HEK293 (cell line): ENCODE measurements around the gene LCORL.

Experiments
- CTCF ChIA-PET: fragments of 350-600 bp; formaldehyde crosslinking; extraction: SDS; loops from one replicate; lab custom pipeline; 2021; ENCODE audit warnings: antibody characterized with exemption; lab: Yijun Ruan, JAX
- POLR2A ChIA-PET: fragments of 300-600 bp; formaldehyde crosslinking; extraction: SDS; loops from one replicate; lab custom pipeline; 2020; ENCODE audit warnings: antibody characterized with exemption, inconsistent platforms; lab: Yijun Ruan, JAX
- H3K27ac ChIP-seq: fragments of 200-500 bp; sonication (Bioruptor generic); 2 replicates; pipeline ENCODE4 v1.5.1; 2014; ENCODE audit warnings: low read depth, low read length, control low read depth, inconsistent platforms; ENCODE audit errors: extremely low read depth
- H3K36me3 ChIP-seq, 2 experiments: fragments of 200-500 bp in 1 of 2; sonication (Bioruptor generic) in 1 of 2; 1 replicate in 1 of 2; 2 replicates in 1 of 2; pipeline ENCODE4 v1.5.1; 2014 to 2017; ENCODE audit warnings: inconsistent platforms in 2 of 2, low read length in 2 of 2; ENCODE audit not compliant: control insufficient read depth in 2 of 2, insufficient read depth in 1 of 2
- H3K4me1 ChIP-seq: fragments of 200-500 bp; sonication (Bioruptor generic); 2 replicates; pipeline ENCODE4 v1.5.1; 2014; ENCODE audit warnings: mild to moderate bottlenecking, low read length, inconsistent platforms; ENCODE audit not compliant: control insufficient read depth, insufficient read depth
- H3K4me3 ChIP-seq: 2 replicates; pipeline ENCODE4 v1.5.1; 2011; ENCODE audit warnings: low read depth, mild to moderate bottlenecking, control low read depth, low read length, moderate library complexity
- H3K9me3 ChIP-seq: fragments of 200-500 bp; sonication (Bioruptor generic); 2 replicates; pipeline ENCODE4 v1.5.1; 2014; ENCODE audit warnings: low read depth, low read length, inconsistent platforms; ENCODE audit not compliant: control insufficient read depth, insufficient read depth
- HOXC10 ChIP-seq: sonication (generic); formaldehyde crosslinking; IDR thresholded peaks from 2 replicates; pipeline ENCODE4 v1.8.1; 2023; ENCODE audit warnings: mild to moderate bottlenecking, missing genetic modification reagents
- REPIN1 ChIP-seq: fragments of 450-650 bp; formaldehyde crosslinking; IDR thresholded peaks from 2 replicates; pipeline ENCODE4 v1.5.1; 2017; ENCODE audit warnings: missing biosample characterization, missing genetic modification characterization, low read depth
- WT1 ChIP-seq: fragments of 450-650 bp; formaldehyde crosslinking; IDR thresholded peaks from 2 replicates; pipeline ENCODE4 v1.5.1; 2016; ENCODE audit warnings: missing biosample characterization, missing genetic modification characterization
- YY2 ChIP-seq: fragments of 450-650 bp; formaldehyde crosslinking; IDR thresholded peaks from 2 replicates; pipeline ENCODE4 v1.5.1; 2016; ENCODE audit warnings: missing biosample characterization, missing genetic modification characterization
- ZBTB20 ChIP-seq: fragments of 450-650 bp; formaldehyde crosslinking; IDR thresholded peaks from 2 replicates; pipeline ENCODE4 v1.5.1; 2016; ENCODE audit warnings: missing biosample characterization, missing genetic modification characterization
- ZBTB44 ChIP-seq: fragments of 450-650 bp; IDR thresholded peaks from 2 replicates; pipeline ENCODE4 v1.5.1; 2018; ENCODE audit warnings: missing biosample characterization, mild to moderate bottlenecking, missing genetic modification characterization
- ZBTB8A ChIP-seq: fragments of 450-650 bp; formaldehyde crosslinking; IDR thresholded peaks from 2 replicates; pipeline ENCODE4 v1.5.1; 2016; ENCODE audit warnings: missing biosample characterization, missing genetic modification characterization
- ZNF148 ChIP-seq: fragments of 450-650 bp; formaldehyde crosslinking; IDR thresholded peaks from 2 replicates; pipeline ENCODE4 v1.5.0; 2017; ENCODE audit warnings: missing biosample characterization, missing genetic modification characterization, borderline replicate concordance
- ZNF2 ChIP-seq: fragments of 450-650 bp; formaldehyde crosslinking; IDR thresholded peaks from 2 replicates; pipeline ENCODE4 v1.5.1; 2016; ENCODE audit warnings: missing biosample characterization, missing genetic modification characterization
- ZNF202 ChIP-seq: fragments of 450-650 bp; formaldehyde crosslinking; IDR thresholded peaks from 2 replicates; pipeline ENCODE4 v1.5.1; 2016; ENCODE audit warnings: missing biosample characterization, missing genetic modification characterization, borderline replicate concordance
- ZNF211 ChIP-seq: fragments of 450-650 bp; formaldehyde crosslinking; IDR thresholded peaks from 2 replicates; pipeline ENCODE4 v1.5.1; 2016; ENCODE audit warnings: low read depth, missing biosample characterization, missing genetic modification characterization
- ZNF26 ChIP-seq: fragments of 450-650 bp; formaldehyde crosslinking; IDR thresholded peaks from 2 replicates; pipeline ENCODE4 v1.5.1; 2016; ENCODE audit warnings: missing biosample characterization, missing genetic modification characterization
- ZNF266 ChIP-seq: fragments of 450-650 bp; formaldehyde crosslinking; IDR thresholded peaks from 2 replicates; pipeline ENCODE4 v1.5.1; 2016; ENCODE audit warnings: missing biosample characterization, missing genetic modification characterization, low read depth
- ZNF362 ChIP-seq: fragments of 450-650 bp; formaldehyde crosslinking; IDR thresholded peaks from 2 replicates; pipeline ENCODE4 v1.5.1; 2016; ENCODE audit warnings: missing biosample characterization, missing genetic modification characterization
- ZNF37A ChIP-seq: fragments of 450-650 bp; IDR thresholded peaks from 2 replicates; pipeline ENCODE4 v1.5.1; 2018; ENCODE audit warnings: missing biosample characterization, missing genetic modification characterization
- ZNF513 ChIP-seq: fragments of 450-650 bp; IDR thresholded peaks from 2 replicates; pipeline ENCODE4 v1.5.1; 2018; ENCODE audit warnings: missing biosample characterization, missing genetic modification characterization
- ZNF571 ChIP-seq: fragments of 450-650 bp; formaldehyde crosslinking; IDR thresholded peaks from 2 replicates; pipeline ENCODE4 v1.5.0; 2017; ENCODE audit warnings: missing biosample characterization, missing genetic modification characterization
- ZNF623 ChIP-seq: fragments of 450-650 bp; formaldehyde crosslinking; IDR thresholded peaks from 2 replicates; pipeline ENCODE4 v1.5.1; 2016; ENCODE audit warnings: missing biosample characterization, missing genetic modification characterization
- TF ChIP-seq, protein P1 (sequence below): fragments of 450-650 bp; formaldehyde crosslinking; optimal IDR thresholded peaks from 2 replicates; pipeline ENCODE3; 2016; ENCODE audit warnings: missing biosample characterization, mild to moderate bottlenecking, missing genetic modification characterization
- TF ChIP-seq, protein P2 (sequence below): fragments of 450-650 bp; formaldehyde crosslinking; conservative IDR thresholded peaks from 2 replicates; pipeline ENCODE4 v1.5.1; 2016; ENCODE audit warnings: low read depth, missing biosample characterization, missing genetic modification characterization

Gene LCORL

DNA sequence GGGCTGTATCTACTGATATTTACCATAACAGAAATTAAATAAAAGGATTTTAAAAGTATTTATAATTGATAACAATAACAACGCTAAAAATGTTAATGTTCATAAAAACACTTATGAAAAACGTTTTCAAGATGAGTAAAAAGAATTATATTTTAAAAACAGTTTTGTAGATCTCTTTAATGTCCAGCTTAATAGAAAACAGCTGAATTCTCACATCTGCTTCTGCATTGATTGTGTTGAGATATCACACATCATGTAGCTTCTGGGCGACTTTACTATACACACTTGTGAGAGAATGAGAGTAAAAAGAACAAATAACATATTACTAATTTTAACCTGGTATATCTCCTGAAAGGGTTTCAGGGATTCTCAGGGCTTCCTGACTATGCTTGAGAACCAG lies 127.1 kb downstream of the LCORL start (continued):
- TF ChIP-seq ZNF513 (tag by site-specific recombination): no peak
- TF ChIP-seq, all 188 proteins: peak for 0

DNA sequence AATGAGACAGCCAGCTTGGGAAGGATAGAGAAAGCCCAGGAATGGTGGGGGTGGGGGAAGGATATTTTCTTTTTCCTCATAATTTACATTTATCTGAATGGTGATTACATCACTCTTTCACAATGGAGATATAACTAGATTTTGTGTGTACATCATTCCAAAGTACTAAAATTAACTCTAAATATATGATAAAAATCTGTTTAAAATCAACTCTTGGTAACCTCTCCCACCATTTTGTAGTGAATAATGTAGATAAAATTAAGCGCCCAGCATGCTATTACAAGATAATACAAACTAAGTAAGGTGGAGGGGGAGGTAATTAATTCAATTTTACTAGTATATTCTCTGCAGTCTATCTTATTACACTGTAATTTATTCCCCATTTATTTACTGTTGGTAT lies 131.9 kb downstream of the LCORL start:
- Histone ChIP-seq H3K36me3 (no peaks in the 10 kb centered on the region), H3K4me3 (no peak overlapping the region), H3K27ac (no peak overlapping the region), H3K9me3 (no peaks in the 10 kb centered on the region), H3K4me1 (no peaks in the 10 kb centered on the region)
- POLR2A ChIA-PET: no interaction called here
- no peak for TF ChIP-seq ZNF26
- TF ChIP-seq ZNF623 (tag by site-specific recombination): no peak
- no peak for TF ChIP-seq ZNF2
- no peak for TF ChIP-seq WT1 (tag by site-specific recombination)
- TF ChIP-seq ZBTB8A: no peak
- TF ChIP-seq, protein P1, sequence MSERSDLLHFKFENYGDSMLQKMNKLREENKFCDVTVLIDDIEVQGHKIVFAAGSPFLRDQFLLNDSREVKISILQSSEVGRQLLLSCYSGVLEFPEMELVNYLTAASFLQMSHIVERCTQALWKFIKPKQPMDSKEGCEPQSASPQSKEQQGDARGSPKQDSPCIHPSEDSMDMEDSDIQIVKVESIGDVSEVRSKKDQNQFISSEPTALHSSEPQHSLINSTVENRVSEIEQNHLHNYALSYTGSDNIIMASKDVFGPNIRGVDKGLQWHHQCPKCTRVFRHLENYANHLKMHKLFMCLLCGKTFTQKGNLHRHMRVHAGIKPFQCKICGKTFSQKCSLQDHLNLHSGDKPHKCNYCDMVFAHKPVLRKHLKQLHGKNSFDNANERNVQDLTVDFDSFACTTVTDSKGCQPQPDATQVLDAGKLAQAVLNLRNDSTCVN: no peak
- TF ChIP-seq ZBTB44 (tag by site-specific recombination): no peak
- TF ChIP-seq YY2 (tag by site-specific recombination): no peak
- TF ChIP-seq, protein P2, sequence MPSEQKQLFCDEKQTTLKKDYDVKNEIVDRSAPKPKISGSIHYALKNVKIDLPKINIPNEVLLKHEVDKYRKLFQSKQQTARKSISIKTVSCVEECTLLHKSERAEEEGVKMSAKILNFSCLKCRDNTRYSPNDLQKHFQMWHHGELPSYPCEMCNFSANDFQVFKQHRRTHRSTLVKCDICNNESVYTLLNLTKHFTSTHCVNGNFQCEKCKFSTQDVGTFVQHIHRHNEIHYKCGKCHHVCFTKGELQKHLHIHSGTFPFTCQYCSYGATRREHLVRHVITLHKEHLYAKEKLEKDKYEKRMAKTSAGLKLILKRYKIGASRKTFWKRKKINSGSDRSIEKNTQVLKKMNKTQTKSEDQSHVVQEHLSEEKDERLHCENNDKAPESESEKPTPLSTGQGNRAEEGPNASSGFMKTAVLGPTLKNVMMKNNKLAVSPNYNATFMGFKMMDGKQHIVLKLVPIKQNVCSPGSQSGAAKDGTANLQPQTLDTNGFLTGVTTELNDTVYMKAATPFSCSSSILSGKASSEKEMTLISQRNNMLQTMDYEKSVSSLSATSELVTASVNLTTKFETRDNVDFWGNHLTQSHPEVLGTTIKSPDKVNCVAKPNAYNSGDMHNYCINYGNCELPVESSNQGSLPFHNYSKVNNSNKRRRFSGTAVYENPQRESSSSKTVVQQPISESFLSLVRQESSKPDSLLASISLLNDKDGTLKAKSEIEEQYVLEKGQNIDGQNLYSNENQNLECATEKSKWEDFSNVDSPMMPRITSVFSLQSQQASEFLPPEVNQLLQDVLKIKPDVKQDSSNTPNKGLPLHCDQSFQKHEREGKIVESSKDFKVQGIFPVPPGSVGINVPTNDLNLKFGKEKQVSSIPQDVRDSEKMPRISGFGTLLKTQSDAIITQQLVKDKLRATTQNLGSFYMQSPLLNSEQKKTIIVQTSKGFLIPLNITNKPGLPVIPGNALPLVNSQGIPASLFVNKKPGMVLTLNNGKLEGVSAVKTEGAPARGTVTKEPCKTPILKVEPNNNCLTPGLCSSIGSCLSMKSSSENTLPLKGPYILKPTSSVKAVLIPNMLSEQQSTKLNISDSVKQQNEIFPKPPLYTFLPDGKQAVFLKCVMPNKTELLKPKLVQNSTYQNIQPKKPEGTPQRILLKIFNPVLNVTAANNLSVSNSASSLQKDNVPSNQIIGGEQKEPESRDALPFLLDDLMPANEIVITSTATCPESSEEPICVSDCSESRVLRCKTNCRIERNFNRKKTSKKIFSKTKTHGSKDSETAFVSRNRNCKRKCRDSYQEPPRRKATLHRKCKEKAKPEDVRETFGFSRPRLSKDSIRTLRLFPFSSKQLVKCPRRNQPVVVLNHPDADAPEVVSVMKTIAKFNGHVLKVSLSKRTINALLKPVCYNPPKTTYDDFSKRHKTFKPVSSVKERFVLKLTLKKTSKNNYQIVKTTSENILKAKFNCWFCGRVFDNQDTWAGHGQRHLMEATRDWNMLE (tag by site-specific recombination): no peak
- TF ChIP-seq ZNF37A: no peak
- CTCF ChIA-PET: no interaction called here

- ChIA-PET POLR2A (no interaction called here), CTCF (no interaction called here)
- H3K4me3 ChIP-seq: no peak overlapping the region
- no peak overlapping the region for H3K27ac ChIP-seq
- no peaks in the 10 kb centered on the region for H3K4me1 ChIP-seq
- H3K9me3 ChIP-seq: no peaks in the 10 kb centered on the region
- H3K36me3 ChIP-seq: no peaks in the 10 kb centered on the region
- TF ChIP-seq ZNF266 (no peak), HOXC10 (CRISPR knock-in tag) (no peak), ZBTB20 (tag by site-specific recombination) (no peak), ZNF211 (tag by site-specific recombination) (no peak), REPIN1 (tag by site-specific recombination) (no peak), ZNF202 (tag by site-specific recombination) (no peak), ZNF148 (no peak), ZNF362 (tag by site-specific recombination) (no peak), ZNF571 (tag by site-specific recombination) (no peak)
Measured at GRCh38 chr4:17884511-17884910, 137.0 kb downstream of the LCORL start.
